OCI-LY1 (cell line): Measurements from ENCODE around the gene ZIC2.

ENCODE experiments used
- H2AFZ ChIP-seq: fragments of 200-600 bp; sonication (generic), shearing (Covaris generic); 2 replicates; pipeline ENCODE4 v1.6.0; 2014; ENCODE audit warnings: antibody characterized with exemption, mild to moderate bottlenecking, low read length
- H3F3A ChIP-seq: fragments of 200-600 bp; sonication (generic), shearing (Covaris generic); 2 replicates; pipeline ENCODE4 v1.6.0; 2014; ENCODE audit warnings: mild to moderate bottlenecking, antibody characterized with exemption, low read length, moderate library complexity; ENCODE audit not compliant: insufficient read depth
- H3K27ac ChIP-seq: fragments of 200-600 bp; sonication (generic); 2 replicates; pipeline ENCODE4 v1.5.1; 2014; ENCODE audit warnings: low read length, mixed run types, mild to moderate bottlenecking, low read depth; ENCODE audit not compliant: poor library complexity, severe bottlenecking
- H3K27me3 ChIP-seq: fragments of 200-600 bp; sonication (generic); 2 replicates; pipeline ENCODE4 v1.6.0; 2014; ENCODE audit warnings: antibody characterized with exemption, mild to moderate bottlenecking, low read length, moderate library complexity; ENCODE audit not compliant: insufficient read depth
- H3K36me3 ChIP-seq: fragments of 200-600 bp; sonication (generic); 2 replicates; pipeline ENCODE4 v1.6.1; 2014; ENCODE audit warnings: mild to moderate bottlenecking, antibody characterized with exemption, low read length, moderate library complexity, mixed read lengths; ENCODE audit not compliant: insufficient read depth
- H3K4me1 ChIP-seq: fragments of 200-600 bp; sonication (generic); 2 replicates; pipeline ENCODE4 v1.5.1; 2014; ENCODE audit warnings: mild to moderate bottlenecking, low read length, moderate library complexity; ENCODE audit not compliant: insufficient read depth, severe bottlenecking
- H3K4me2 ChIP-seq: fragments of 200-600 bp; sonication (generic), shearing (Covaris generic); 2 replicates; pipeline ENCODE4 v1.6.1; 2014; ENCODE audit warnings: low read length
- H3K4me3 ChIP-seq: fragments of 200-600 bp; sonication (generic); 2 replicates; pipeline ENCODE4 v1.5.1; 2014; ENCODE audit warnings: low read length, low read depth, mild to moderate bottlenecking, mixed read lengths; ENCODE audit not compliant: poor library complexity, severe bottlenecking
- H3K79me2 ChIP-seq: fragments of 200-600 bp; shearing (Covaris generic); 2 replicates; pipeline ENCODE4 v1.6.1; 2016; ENCODE audit warnings: mixed run types, low read length, mixed read lengths; ENCODE audit not compliant: insufficient read depth
- H3K9ac ChIP-seq: fragments of 200-600 bp; sonication (generic), shearing (Covaris generic); 2 replicates; pipeline ENCODE4 v1.6.1; 2014; ENCODE audit warnings: mild to moderate bottlenecking, low read length, mixed read lengths
- H3K9me2 ChIP-seq: fragments of 200-600 bp; sonication (generic), shearing (Covaris generic); 2 replicates; pipeline ENCODE4 v1.6.1; 2014; ENCODE audit warnings: low read depth, mild to moderate bottlenecking, low read length, mixed read lengths
- H3K9me3 ChIP-seq: fragments of 200-600 bp; shearing (Covaris generic); 2 replicates; pipeline ENCODE4 v1.6.1; 2014; ENCODE audit warnings: low read length, mixed read lengths
- H4K20me1 ChIP-seq: fragments of 200-600 bp; sonication (generic), shearing (Covaris generic); 2 replicates; pipeline ENCODE4 v1.6.0; 2016; ENCODE audit warnings: mild to moderate bottlenecking, low read length; ENCODE audit not compliant: insufficient read depth
- CTCF ChIP-seq: fragments of 200-600 bp; sonication (generic), shearing (Covaris generic); IDR thresholded peaks from 2 replicates; pipeline ENCODE4 v1.5.1; 2017; ENCODE audit warnings: mild to moderate bottlenecking, antibody characterized with exemption, low read length, moderate library complexity, mixed read lengths
- EZH2 ChIP-seq: fragments of 200-600 bp; sonication (generic), shearing (Covaris generic); IDR thresholded peaks from 2 replicates; pipeline ENCODE4 v1.8.0; 2017; ENCODE audit warnings: borderline replicate concordance, mixed run types, mild to moderate bottlenecking, antibody characterized with exemption, low read length, moderate library complexity, mixed read lengths

The ZIC2 gene

GRCh38 chr13:99995589-99996380 is 14.2 kb downstream of the ZIC2 start:
- no peaks in the 10 kb centered on the region for H3F3A ChIP-seq
- H3K27me3 ChIP-seq, result peaks cover 6% of the 10 kb centered on the region; the same call in 1 of the 2 replicates
- no peak overlapping the region for H3K27ac ChIP-seq
- no peaks in the 10 kb centered on the region for H3K79me2 ChIP-seq
- H3K4me1 ChIP-seq, result no peaks in the 10 kb centered on the region
- no peaks in the 10 kb centered on the region for H4K20me1 ChIP-seq
- H3K4me2 ChIP-seq, result no peak overlapping the region
- no peak overlapping the region for H2AFZ ChIP-seq
- H3K9me2 ChIP-seq, result no peaks in the 10 kb centered on the region
- no peaks in the 10 kb centered on the region for H3K36me3 ChIP-seq
- no peak overlapping the region for H3K4me3 ChIP-seq
- no peaks in the 10 kb centered on the region for H3K9me3 ChIP-seq
- H3K9ac ChIP-seq, result no peak overlapping the region
- TF ChIP-seq CTCF (no peak), EZH2 (no peak)

GRCh38 chr13:99996381-99996973 is 14.9 kb downstream of the ZIC2 start:
- no peak overlapping the region for H3K9ac ChIP-seq
- H3K27me3 ChIP-seq, result peaks cover 10% of the 10 kb centered on the region; the same call in 1 of the 2 replicates
- no peak overlapping the region for H3K27ac ChIP-seq
- H2AFZ ChIP-seq, result no peak overlapping the region
- H3K4me1 ChIP-seq, result no peaks in the 10 kb centered on the region
- no peak overlapping the region for H3K4me3 ChIP-seq
- H3K36me3 ChIP-seq, result no peaks in the 10 kb centered on the region
- no peaks in the 10 kb centered on the region for H3F3A ChIP-seq
- H3K9me2 ChIP-seq, result no peaks in the 10 kb centered on the region
- no peak overlapping the region for H3K4me2 ChIP-seq
- no peaks in the 10 kb centered on the region for H3K79me2 ChIP-seq
- no peaks in the 10 kb centered on the region for H4K20me1 ChIP-seq
- TF ChIP-seq CTCF (no peak), EZH2 (no peak)
- no peaks in the 10 kb centered on the region for H3K9me3 ChIP-seq

- Histone ChIP-seq H3K36me3 (no peaks in the 10 kb centered on the region), H3K4me1 (no peaks in the 10 kb centered on the region), H2AFZ (no peak overlapping the region), H3K27me3 (peaks cover 10% of the 10 kb centered on the region; the same call in 1 of the 2 replicates), H3F3A (no peaks in the 10 kb centered on the region), H3K4me3 (no peak overlapping the region), H3K9ac (no peak overlapping the region), H3K27ac (no peak overlapping the region), H3K4me2 (no peak overlapping the region), H4K20me1 (no peaks in the 10 kb centered on the region), H3K9me3 (no peaks in the 10 kb centered on the region), H3K79me2 (no peaks in the 10 kb centered on the region), H3K9me2 (no peaks in the 10 kb centered on the region)
- TF ChIP-seq CTCF, result no peak
- no peak for TF ChIP-seq EZH2
Observed at GRCh38 chr13:99997702-99998214, 16.2 kb downstream of the ZIC2 start.
